Prostate gland (tissue), 1 donor: ENCODE results near the gene SAMD5.

Experiments
- POLR2A ChIP-seq: fragments of 450-650 bp; IDR thresholded peaks from one replicate; pipeline ENCODE4 v1.6.1; 2016; ENCODE audit warnings: antibody characterized with exemption, mild to moderate bottlenecking
- POLR2AphosphoS5 ChIP-seq: sonication (generic); formaldehyde crosslinking; IDR thresholded peaks from one replicate; pipeline ENCODE4 v1.6.1; 2017; ENCODE audit warnings: antibody characterized with exemption

DNA sequence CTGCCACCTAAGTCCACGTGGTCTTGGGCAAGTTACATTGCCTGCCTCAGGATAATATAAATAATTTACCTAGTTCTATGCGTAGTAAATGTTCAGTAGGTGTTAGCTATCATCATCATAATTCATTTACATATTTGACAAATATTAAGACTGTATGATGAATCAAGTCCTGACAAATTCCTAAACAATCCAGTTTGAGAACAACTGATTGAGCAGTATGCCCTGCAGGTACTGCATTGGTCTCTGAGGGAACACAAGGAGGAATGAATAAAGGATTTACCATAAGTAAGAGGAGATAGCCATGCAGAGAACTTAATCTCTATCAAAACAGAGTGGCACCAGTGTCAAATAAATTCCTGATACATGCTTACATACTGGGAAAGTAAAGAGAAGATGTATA is 70.4 kb downstream of the SAMD5 start:
- TF ChIP-seq POLR2AphosphoS5 (no peak), POLR2A (no peak)
